ENCODE measurements around the gene ZSCAN16. TPM values are rescaled to one million over a fixed set of nuclear protein-coding genes. Genes with fewer than 3 reads are reported as not detected.
"Not testable (repeated sequence)": the region's sequence is repeated elsewhere in the genome, so short reads cannot be mapped to it uniquely, and the experiment has no call there.

The ZSCAN16 gene
- total RNA-seq, 1 experiment from 2014 or later: 5.3 TPM

DNA sequence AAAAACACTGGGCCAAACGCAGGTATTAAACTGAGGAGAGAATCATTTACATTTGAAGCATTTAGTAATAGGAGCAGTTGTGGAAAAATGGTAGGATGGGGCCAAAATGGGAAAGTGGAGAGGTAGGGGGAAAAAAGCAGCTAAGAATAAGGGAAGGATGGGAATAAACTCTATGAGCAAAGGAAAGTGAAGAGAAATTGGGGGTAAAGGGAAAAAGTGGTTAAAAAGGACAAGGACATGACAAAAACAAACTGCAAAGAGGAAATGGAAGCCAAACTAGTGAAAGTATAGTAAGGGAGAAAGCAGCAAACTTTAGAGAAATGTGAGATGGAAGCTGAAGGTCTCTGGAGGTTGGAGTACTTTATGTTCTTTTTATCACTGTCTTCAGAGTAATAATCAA, 6.2 kb upstream of the ZSCAN16 start:
- Histone ChIP-seq H3K36me3 (ENCODE audit: control insufficient read depth, insufficient read depth, low read length) (peaks cover 19% of the 10 kb centered on the region; the same call in 1 of the 2 replicates), H3K4me1 (ENCODE audit: control insufficient read depth, insufficient read depth, low read length) (no peaks in the 10 kb centered on the region), H3K27me3 (ENCODE audit: control insufficient read depth, insufficient read depth, low read length) (no peaks in the 10 kb centered on the region), H3K9me3 (ENCODE audit: control insufficient read depth, insufficient read depth, low read depth, low read length) (no peaks in the 10 kb centered on the region), H3K4me3 (ENCODE audit: low read depth in 2 of 2, low read length in 2 of 2) (no peak overlapping the region), H3K27ac (ENCODE audit: low read length) (no peak overlapping the region)
- ATAC-seq (no peak), DNase-seq (ENCODE audit: low read depth, low spot score) (no peak)
- in situ Hi-C loops (cut with HindIII; ENCODE audit: low pct_unique_long_range_greater_than_20kb, low sequenced_read_pairs) (no loop called here), intact Hi-C loops (cut with micrococcal nuclease; ENCODE audit: unreplicated experiment) (no loop called here)
- BruUV-seq (replicated peaks): no TSS peak
- TF ChIP-seq SIN3A (IDR thresholded peaks at IDR 0.05; ENCODE audit: borderline replicate concordance, insufficient read depth, low read depth, low read length) (no peak), TCF7L2 (IDR thresholded peaks at IDR 0.05; ENCODE audit: low read depth, low read length) (no peak)
- TF ChIP-seq, protein P1, sequence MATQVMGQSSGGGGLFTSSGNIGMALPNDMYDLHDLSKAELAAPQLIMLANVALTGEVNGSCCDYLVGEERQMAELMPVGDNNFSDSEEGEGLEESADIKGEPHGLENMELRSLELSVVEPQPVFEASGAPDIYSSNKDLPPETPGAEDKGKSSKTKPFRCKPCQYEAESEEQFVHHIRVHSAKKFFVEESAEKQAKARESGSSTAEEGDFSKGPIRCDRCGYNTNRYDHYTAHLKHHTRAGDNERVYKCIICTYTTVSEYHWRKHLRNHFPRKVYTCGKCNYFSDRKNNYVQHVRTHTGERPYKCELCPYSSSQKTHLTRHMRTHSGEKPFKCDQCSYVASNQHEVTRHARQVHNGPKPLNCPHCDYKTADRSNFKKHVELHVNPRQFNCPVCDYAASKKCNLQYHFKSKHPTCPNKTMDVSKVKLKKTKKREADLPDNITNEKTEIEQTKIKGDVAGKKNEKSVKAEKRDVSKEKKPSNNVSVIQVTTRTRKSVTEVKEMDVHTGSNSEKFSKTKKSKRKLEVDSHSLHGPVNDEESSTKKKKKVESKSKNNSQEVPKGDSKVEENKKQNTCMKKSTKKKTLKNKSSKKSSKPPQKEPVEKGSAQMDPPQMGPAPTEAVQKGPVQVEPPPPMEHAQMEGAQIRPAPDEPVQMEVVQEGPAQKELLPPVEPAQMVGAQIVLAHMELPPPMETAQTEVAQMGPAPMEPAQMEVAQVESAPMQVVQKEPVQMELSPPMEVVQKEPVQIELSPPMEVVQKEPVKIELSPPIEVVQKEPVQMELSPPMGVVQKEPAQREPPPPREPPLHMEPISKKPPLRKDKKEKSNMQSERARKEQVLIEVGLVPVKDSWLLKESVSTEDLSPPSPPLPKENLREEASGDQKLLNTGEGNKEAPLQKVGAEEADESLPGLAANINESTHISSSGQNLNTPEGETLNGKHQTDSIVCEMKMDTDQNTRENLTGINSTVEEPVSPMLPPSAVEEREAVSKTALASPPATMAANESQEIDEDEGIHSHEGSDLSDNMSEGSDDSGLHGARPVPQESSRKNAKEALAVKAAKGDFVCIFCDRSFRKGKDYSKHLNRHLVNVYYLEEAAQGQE (IDR thresholded peaks at IDR 0.05; ENCODE audit: insufficient read depth in 1 of 2, low read depth in 2 of 2, low read length in 1 of 2): no peak
- ChIA-PET CTCF (no interaction called here), POLR2A (no interaction called here)

DNA sequence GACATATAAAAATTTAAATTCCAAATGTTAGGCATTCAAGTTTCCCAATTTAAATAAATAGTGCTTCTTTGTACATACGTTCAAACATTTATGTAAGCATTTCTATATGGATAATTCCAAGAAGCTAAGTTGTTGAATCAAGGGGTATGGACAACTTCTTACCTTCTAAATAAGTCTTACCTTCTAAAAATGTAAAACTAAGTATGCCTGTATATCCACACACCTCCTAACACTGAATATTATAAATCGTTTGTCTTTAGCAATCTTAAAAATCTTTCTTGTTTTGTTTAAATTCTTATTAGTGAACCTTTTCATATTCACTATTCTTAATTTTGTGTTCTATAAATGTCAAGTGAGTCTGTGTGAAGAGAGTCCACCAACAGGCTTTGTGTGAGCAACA, 2.5 kb upstream of the ZSCAN16 start:
- H3K27ac ChIP-seq (ENCODE audit: low read length): no peak overlapping the region
- H3K9me3 ChIP-seq (ENCODE audit: control insufficient read depth, insufficient read depth, low read depth, low read length): no peaks in the 10 kb centered on the region
- DNase-seq (ENCODE audit: low read depth, low spot score) (no peak), ATAC-seq (no peak)
- no TSS peak for BruUV-seq (replicated peaks)
- CTCF ChIA-PET: no interaction called here
- in situ Hi-C loops (cut with HindIII; ENCODE audit: low pct_unique_long_range_greater_than_20kb, low sequenced_read_pairs): no loop called here
- TF ChIP-seq, protein P2, sequence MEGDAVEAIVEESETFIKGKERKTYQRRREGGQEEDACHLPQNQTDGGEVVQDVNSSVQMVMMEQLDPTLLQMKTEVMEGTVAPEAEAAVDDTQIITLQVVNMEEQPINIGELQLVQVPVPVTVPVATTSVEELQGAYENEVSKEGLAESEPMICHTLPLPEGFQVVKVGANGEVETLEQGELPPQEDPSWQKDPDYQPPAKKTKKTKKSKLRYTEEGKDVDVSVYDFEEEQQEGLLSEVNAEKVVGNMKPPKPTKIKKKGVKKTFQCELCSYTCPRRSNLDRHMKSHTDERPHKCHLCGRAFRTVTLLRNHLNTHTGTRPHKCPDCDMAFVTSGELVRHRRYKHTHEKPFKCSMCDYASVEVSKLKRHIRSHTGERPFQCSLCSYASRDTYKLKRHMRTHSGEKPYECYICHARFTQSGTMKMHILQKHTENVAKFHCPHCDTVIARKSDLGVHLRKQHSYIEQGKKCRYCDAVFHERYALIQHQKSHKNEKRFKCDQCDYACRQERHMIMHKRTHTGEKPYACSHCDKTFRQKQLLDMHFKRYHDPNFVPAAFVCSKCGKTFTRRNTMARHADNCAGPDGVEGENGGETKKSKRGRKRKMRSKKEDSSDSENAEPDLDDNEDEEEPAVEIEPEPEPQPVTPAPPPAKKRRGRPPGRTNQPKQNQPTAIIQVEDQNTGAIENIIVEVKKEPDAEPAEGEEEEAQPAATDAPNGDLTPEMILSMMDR (IDR thresholded peaks at IDR 0.05): no peak
- TF ChIP-seq, protein P1 (IDR thresholded peaks at IDR 0.05; ENCODE audit: insufficient read depth in 1 of 2, low read depth in 2 of 2, low read length in 1 of 2): no peak
- TF ChIP-seq TCF7L2 (IDR thresholded peaks at IDR 0.05; ENCODE audit: low read depth, low read length) (no peak), POLR2AphosphoS5 (IDR thresholded peaks at IDR 0.05; ENCODE audit: low read depth, low read length) (no peak), SIN3A (IDR thresholded peaks at IDR 0.05; ENCODE audit: borderline replicate concordance, insufficient read depth, low read depth, low read length) (no peak)
- intact Hi-C loops (cut with micrococcal nuclease; ENCODE audit: unreplicated experiment): no loop called here
- no peak overlapping the region for H3K4me3 ChIP-seq (ENCODE audit: low read depth in 2 of 2, low read length in 2 of 2)
- peaks cover 15% of the 10 kb centered on the region; the same call in 1 of the 2 replicates for H3K4me1 ChIP-seq (ENCODE audit: control insufficient read depth, insufficient read depth, low read length)
- H3K27me3 ChIP-seq (ENCODE audit: control insufficient read depth, insufficient read depth, low read length): no peaks in the 10 kb centered on the region
- POLR2A ChIA-PET: no interaction called here
- peaks cover 24% of the 10 kb centered on the region for H3K36me3 ChIP-seq (ENCODE audit: control insufficient read depth, insufficient read depth, low read length)

DNA sequence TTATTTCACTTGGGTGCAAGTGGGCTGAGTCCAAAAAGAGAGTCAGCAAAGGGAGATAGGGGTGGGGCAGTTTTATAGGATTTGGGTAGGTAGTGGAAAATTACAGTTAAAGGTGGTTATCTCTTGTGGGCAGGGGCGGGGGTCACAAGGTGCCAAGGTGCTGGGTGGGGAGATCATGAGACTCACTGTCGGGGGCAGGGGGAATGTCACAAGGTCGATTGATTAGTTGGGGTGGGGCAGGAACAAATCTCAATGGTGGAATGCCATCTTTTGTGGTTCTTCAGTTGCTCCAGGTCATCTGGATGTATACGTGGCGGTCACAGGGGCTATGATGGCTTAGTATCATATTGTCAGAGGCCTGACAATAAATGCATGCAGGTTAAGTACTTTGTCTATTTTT, 2.1 kb upstream of the ZSCAN16 start:
- H3K4me1 ChIP-seq (ENCODE audit: control insufficient read depth, insufficient read depth, low read length): peaks cover 15% of the 10 kb centered on the region; the same call in 1 of the 2 replicates
- H3K27ac ChIP-seq (ENCODE audit: low read length); BruUV-seq (replicated peaks); H3K27me3 ChIP-seq (ENCODE audit: control insufficient read depth, insufficient read depth, low read length); in situ Hi-C loops (cut with HindIII; ENCODE audit: low pct_unique_long_range_greater_than_20kb, low sequenced_read_pairs); POLR2A ChIA-PET; CTCF ChIA-PET; H3K4me3 ChIP-seq (ENCODE audit: low read depth in 2 of 2, low read length in 2 of 2); H3K9me3 ChIP-seq (ENCODE audit: control insufficient read depth, insufficient read depth, low read depth, low read length); intact Hi-C loops (cut with micrococcal nuclease; ENCODE audit: unreplicated experiment); DNase-seq (ENCODE audit: low read depth, low spot score); ATAC-seq: not testable (repeated sequence)
- peaks cover 22% of the 10 kb centered on the region for H3K36me3 ChIP-seq (ENCODE audit: control insufficient read depth, insufficient read depth, low read length)
